Right atrium auricular region (tissue), 2 donors: ENCODE results near the gene DES. TPM values are rescaled to one million over a fixed set of nuclear protein-coding genes. Genes with fewer than 3 reads are reported as not detected.

Experiments used
- DNase-seq: peaks from one replicate; pipeline ENCODE4 v3.0.0-alpha.2; 2019; ENCODE audit warnings: low spot score
- H3K27ac ChIP-seq, 2 donors: fragments of 200-600 bp; sonication (generic); 1 replicate in 1 of 2; 2 replicates in 1 of 2; pipeline ENCODE4 v1.5.1; 2016 to 2019
- H3K27me3 ChIP-seq, 2 donors: fragments of 200-600 bp; sonication (generic); one replicate each; pipeline versions ENCODE4 v1.5.1 to v1.6.0; 2017 to 2019
- H3K36me3 ChIP-seq: fragments of 200-600 bp; sonication (generic); one replicate; pipeline ENCODE4 v1.5.1; 2016
- H3K4me1 ChIP-seq, 2 donors: fragments of 200-600 bp; sonication (generic); one replicate each; pipeline versions ENCODE4 v1.5.1 to v1.6.0; 2017 to 2019
- H3K4me3 ChIP-seq, 2 donors: fragments of 200-600 bp; sonication (generic); 1 replicate in 1 of 2; 2 replicates in 1 of 2; pipeline ENCODE4 v1.5.1; 2017 to 2019; ENCODE audit warnings: mild to moderate bottlenecking in 1 of 2, moderate library complexity in 1 of 2
- H3K9me3 ChIP-seq, 2 donors: fragments of 200-600 bp; sonication (generic); one replicate each; pipeline ENCODE4 v1.5.1; 2019
- CTCF ChIP-seq, 2 donors: fragments of 200-600 bp; sonication (generic); IDR thresholded peaks; one replicate each; pipeline ENCODE4 v1.5.1; 2019; ENCODE audit warnings: antibody characterized with exemption in 2 of 2
- total RNA-seq, 2 donors: library from RNA; depleted of rRNA; stranded (reverse); fragments of >200 nt; gene quantifications; one replicate each; pipeline ENCODE4 v1.1.0, GENCODE V29; 2016

Gene DES
- total RNA-seq, 2 donors from 2014 or later = 12,280 to 13,654 TPM

GRCh38 chr2:219381448-219381847 lies 36.7 kb upstream of the DES start:
- H3K27me3 ChIP-seq = no peaks in the 10 kb centered on the region
- no peaks in the 10 kb centered on the region for H3K9me3 ChIP-seq
- TF ChIP-seq CTCF (IDR thresholded peaks at IDR 0.05) = no peak
- H3K36me3 ChIP-seq = peaks cover 64% of the 10 kb centered on the region
- H3K27ac ChIP-seq = no peak overlapping the region
- no peak for DNase-seq
- no peak overlapping the region for H3K4me3 ChIP-seq
- H3K4me1 ChIP-seq = peaks cover 0 to 4% of the 10 kb centered on the region in 2 donors

- no peak overlapping the region for H3K4me3 ChIP-seq
- no peak for DNase-seq
- H3K36me3 ChIP-seq = peaks cover 59% of the 10 kb centered on the region
- TF ChIP-seq CTCF (IDR thresholded peaks at IDR 0.05) = no peak
- H3K27me3 ChIP-seq = no peaks in the 10 kb centered on the region
- no peak overlapping the region for H3K27ac ChIP-seq
- H3K4me1 ChIP-seq = peaks cover 0 to 11% of the 10 kb centered on the region in 2 donors
- H3K9me3 ChIP-seq = no peaks in the 10 kb centered on the region
Measured at GRCh38 chr2:219384083-219384713, 34.0 kb upstream of the DES start.

- TF ChIP-seq CTCF (IDR thresholded peaks at IDR 0.05) = no peak
Measured at GRCh38 chr2:219384859-219385258, 33.3 kb upstream of the DES start.

GRCh38 chr2:219385958-219386520 lies 32.1 kb upstream of the DES start:
- Histone ChIP-seq H3K4me3 (no peak overlapping the region), H3K9me3 (no peaks in the 10 kb centered on the region), H3K4me1 (peaks cover 0 to 11% of the 10 kb centered on the region in 2 donors), H3K27ac (no peak overlapping the region), H3K27me3 (no peaks in the 10 kb centered on the region), H3K36me3 (peaks cover 54% of the 10 kb centered on the region)
- no peak for DNase-seq
- no peak for TF ChIP-seq CTCF (IDR thresholded peaks at IDR 0.05)

More at GRCh38 chr2:219384859-219385258, 33.3 kb upstream of the DES start:
- Histone ChIP-seq H3K27ac (no peak overlapping the region), H3K27me3 (no peaks in the 10 kb centered on the region), H3K9me3 (no peaks in the 10 kb centered on the region), H3K4me3 (no peak overlapping the region), H3K4me1 (peaks cover 0 to 11% of the 10 kb centered on the region in 2 donors), H3K36me3 (peaks cover 59% of the 10 kb centered on the region)
- no peak for DNase-seq

GRCh38 chr2:219386532-219387280 lies 31.5 kb upstream of the DES start:
- no peak for TF ChIP-seq CTCF (IDR thresholded peaks at IDR 0.05)
- DNase-seq = no peak

More at GRCh38 chr2:219386532-219387280, 31.5 kb upstream of the DES start:
- H3K4me1 ChIP-seq = peaks cover 0 to 11% of the 10 kb centered on the region in 2 donors
- no peaks in the 10 kb centered on the region for H3K9me3 ChIP-seq
- H3K27ac ChIP-seq = peak overlapping the region; percentile 94 to 95
- peaks cover 47% of the 10 kb centered on the region for H3K36me3 ChIP-seq
- H3K4me3 ChIP-seq = peak overlapping the region; percentile 70 to 86
- no peaks in the 10 kb centered on the region for H3K27me3 ChIP-seq
